Right atrium auricular region (tissue), 2 donors: ENCODE measurements around the gene PYURF. TPM values are rescaled to one million over a fixed set of nuclear protein-coding genes. Genes with fewer than 3 reads are reported as not detected.

Source experiments
- DNase-seq: peaks from one replicate; pipeline ENCODE4 v3.0.0-alpha.2; 2019; ENCODE audit warnings: low spot score
- H3K27ac ChIP-seq, 2 donors: fragments of 200-600 bp; sonication (generic); 1 replicate in 1 of 2; 2 replicates in 1 of 2; pipeline ENCODE4 v1.5.1; 2016 to 2019
- H3K27me3 ChIP-seq, 2 donors: fragments of 200-600 bp; sonication (generic); one replicate each; pipeline versions ENCODE4 v1.5.1 to v1.6.0; 2017 to 2019
- H3K36me3 ChIP-seq: fragments of 200-600 bp; sonication (generic); one replicate; pipeline ENCODE4 v1.5.1; 2016
- H3K4me1 ChIP-seq, 2 donors: fragments of 200-600 bp; sonication (generic); one replicate each; pipeline versions ENCODE4 v1.5.1 to v1.6.0; 2017 to 2019
- H3K4me3 ChIP-seq, 2 donors: fragments of 200-600 bp; sonication (generic); 1 replicate in 1 of 2; 2 replicates in 1 of 2; pipeline ENCODE4 v1.5.1; 2017 to 2019; ENCODE audit warnings: mild to moderate bottlenecking in 1 of 2, moderate library complexity in 1 of 2
- H3K9me3 ChIP-seq, 2 donors: fragments of 200-600 bp; sonication (generic); one replicate each; pipeline ENCODE4 v1.5.1; 2019
- CTCF ChIP-seq, 2 donors: fragments of 200-600 bp; sonication (generic); IDR thresholded peaks; one replicate each; pipeline ENCODE4 v1.5.1; 2019; ENCODE audit warnings: antibody characterized with exemption in 2 of 2
- total RNA-seq, 2 donors: library from RNA; depleted of rRNA; stranded (reverse); fragments of >200 nt; gene quantifications; one replicate each; pipeline ENCODE4 v1.1.0, GENCODE V29; 2016

The PYURF gene
- total RNA-seq, 2 donors from 2014 or later, result 51.8 to 66.4 TPM

- H3K4me3 ChIP-seq, result no peak overlapping the region
- peaks cover 0 to 8% of the 10 kb centered on the region in 2 donors for H3K4me1 ChIP-seq
- H3K27ac ChIP-seq, result no peak overlapping the region
- H3K27me3 ChIP-seq, result no peaks in the 10 kb centered on the region
- DNase-seq, result no peak
- H3K36me3 ChIP-seq, result peaks cover 14% of the 10 kb centered on the region
- H3K9me3 ChIP-seq, result no peaks in the 10 kb centered on the region
- no peak for TF ChIP-seq CTCF (IDR thresholded peaks at IDR 0.05)
Observed at GRCh38 chr4:88518911-88519310, 4.7 kb downstream of the PYURF start.

- Histone ChIP-seq H3K4me3 (no peak overlapping the region), H3K4me1 (peaks cover 0 to 6% of the 10 kb centered on the region in 2 donors), H3K36me3 (peaks cover 14% of the 10 kb centered on the region), H3K27ac (no peak overlapping the region), H3K9me3 (no peaks in the 10 kb centered on the region), H3K27me3 (no peaks in the 10 kb centered on the region)
- no peak for TF ChIP-seq CTCF (IDR thresholded peaks at IDR 0.05)
- no peak for DNase-seq
Observed at GRCh38 chr4:88517825-88518224, 5.8 kb downstream of the PYURF start.

GRCh38 chr4:88516746-88517145 is 6.8 kb downstream of the PYURF start:
- H3K27me3 ChIP-seq, result no peaks in the 10 kb centered on the region
- TF ChIP-seq CTCF (IDR thresholded peaks at IDR 0.05), result no peak
- no peak overlapping the region for H3K27ac ChIP-seq
- H3K9me3 ChIP-seq, result no peaks in the 10 kb centered on the region
- no peak overlapping the region for H3K4me3 ChIP-seq
- H3K36me3 ChIP-seq, result peaks cover 14% of the 10 kb centered on the region
- DNase-seq, result no peak
- no peaks in the 10 kb centered on the region for H3K4me1 ChIP-seq

GRCh38 chr4:88514557-88515511 is 8.7 kb downstream of the PYURF start:
- Histone ChIP-seq H3K27ac (no peak overlapping the region), H3K36me3 (no peaks in the 10 kb centered on the region), H3K27me3 (no peaks in the 10 kb centered on the region), H3K4me3 (no peak overlapping the region), H3K4me1 (no peaks in the 10 kb centered on the region), H3K9me3 (no peaks in the 10 kb centered on the region)
- DNase-seq, result no peak
- no peak for TF ChIP-seq CTCF (IDR thresholded peaks at IDR 0.05)

GRCh38 chr4:88511236-88511635 is 12.3 kb downstream of the PYURF start:
- Histone ChIP-seq H3K36me3 (no peaks in the 10 kb centered on the region), H3K9me3 (no peaks in the 10 kb centered on the region), H3K27ac (no peak overlapping the region), H3K4me3 (no peak overlapping the region), H3K4me1 (no peaks in the 10 kb centered on the region), H3K27me3 (no peaks in the 10 kb centered on the region)
- TF ChIP-seq CTCF (IDR thresholded peaks at IDR 0.05), result no peak
- DNase-seq, result no peak
